ENCODE measurements around the gene CCIN. TPM values are rescaled to one million over a fixed set of nuclear protein-coding genes. Genes with fewer than 3 reads are reported as not detected.

The CCIN gene
- total RNA-seq, 1 experiment from 2014 or later: 0.36 TPM

- Histone ChIP-seq H3K9me3 (peaks cover under 1% of the 10 kb centered on the region; the same call in 1 of the 2 replicates), H3K4me3 (peak overlapping the region; percentile 56), H3K36me3 (no peaks in the 10 kb centered on the region), H3K27me3 (peaks cover 13% of the 10 kb centered on the region; the same call in 1 of the 2 replicates)
- DNase-seq: no peak
These were observed 32.2 kb upstream of the CCIN start for GRCh38 chr9:36136894-36137391.

DNA sequence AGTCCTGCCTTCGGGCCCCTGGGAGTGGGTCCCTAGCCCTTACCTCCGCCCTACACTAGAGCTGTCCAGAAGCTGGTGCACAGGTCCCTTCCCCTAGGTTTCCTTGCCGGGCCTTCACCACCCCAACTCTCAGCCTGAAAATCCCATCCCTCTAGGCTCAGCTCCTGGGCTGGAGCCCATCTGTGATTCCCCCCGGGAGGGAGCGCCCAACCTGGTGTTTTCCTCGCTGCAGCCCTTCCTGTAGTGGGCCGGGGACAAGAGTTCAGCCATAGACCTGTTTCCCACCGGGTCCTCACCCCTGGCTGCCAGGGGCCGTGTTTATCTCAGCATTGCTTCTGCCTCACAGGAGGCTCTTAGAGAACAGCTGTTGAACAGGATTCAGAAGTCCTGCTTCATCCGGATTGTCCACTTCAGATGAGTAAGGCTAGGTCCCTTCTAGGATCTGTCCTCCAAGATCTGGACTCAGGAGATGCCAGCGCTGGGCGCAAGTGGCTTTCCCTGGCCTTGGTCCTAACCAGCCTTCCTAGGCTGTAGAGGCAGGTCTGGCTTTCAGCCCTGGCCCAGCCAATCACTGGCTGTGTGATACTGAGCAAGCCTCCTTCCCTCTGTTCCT lies 31.7 kb upstream of the CCIN start:
- H3K4me3 ChIP-seq: peak overlapping the region; percentile 56
- peaks cover 13% of the 10 kb centered on the region; the same call in 1 of the 2 replicates for H3K27me3 ChIP-seq
- no peaks in the 10 kb centered on the region for H3K9me3 ChIP-seq
- DNase-seq: no peak
- H3K36me3 ChIP-seq: no peaks in the 10 kb centered on the region

- DNase-seq: no peak
- Histone ChIP-seq H3K9me3 (no peaks in the 10 kb centered on the region), H3K27me3 (peaks cover 13% of the 10 kb centered on the region; the same call in 1 of the 2 replicates), H3K36me3 (no peaks in the 10 kb centered on the region), H3K4me3 (no peak overlapping the region)
These were observed 30.7 kb upstream of the CCIN start for GRCh38 chr9:36138496-36138895.

DNA sequence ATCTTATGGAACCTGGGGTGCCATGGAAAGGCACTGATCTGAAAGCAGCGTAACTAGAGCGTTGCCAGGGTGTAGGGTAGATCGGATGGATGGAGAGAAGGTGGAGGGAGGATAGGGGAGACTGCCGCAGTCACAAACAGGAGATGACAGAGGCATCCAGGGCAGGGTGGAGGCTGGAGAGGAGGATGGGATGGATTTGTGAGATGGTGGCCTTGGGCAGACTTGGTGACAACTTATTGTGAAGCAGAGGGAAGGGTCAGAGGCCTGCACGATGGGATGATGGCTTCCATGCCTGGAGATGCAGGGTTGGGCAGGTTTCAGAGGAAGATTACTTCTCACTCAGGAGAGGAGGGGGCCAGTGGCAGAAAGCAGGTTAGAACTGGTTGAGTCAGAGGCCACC lies 30.3 kb upstream of the CCIN start:
- Histone ChIP-seq H3K4me3 (no peak overlapping the region), H3K9me3 (no peaks in the 10 kb centered on the region), H3K27me3 (peaks cover 13% of the 10 kb centered on the region; the same call in 1 of the 2 replicates), H3K36me3 (no peaks in the 10 kb centered on the region)
- peak; percentile 0 for DNase-seq

DNA sequence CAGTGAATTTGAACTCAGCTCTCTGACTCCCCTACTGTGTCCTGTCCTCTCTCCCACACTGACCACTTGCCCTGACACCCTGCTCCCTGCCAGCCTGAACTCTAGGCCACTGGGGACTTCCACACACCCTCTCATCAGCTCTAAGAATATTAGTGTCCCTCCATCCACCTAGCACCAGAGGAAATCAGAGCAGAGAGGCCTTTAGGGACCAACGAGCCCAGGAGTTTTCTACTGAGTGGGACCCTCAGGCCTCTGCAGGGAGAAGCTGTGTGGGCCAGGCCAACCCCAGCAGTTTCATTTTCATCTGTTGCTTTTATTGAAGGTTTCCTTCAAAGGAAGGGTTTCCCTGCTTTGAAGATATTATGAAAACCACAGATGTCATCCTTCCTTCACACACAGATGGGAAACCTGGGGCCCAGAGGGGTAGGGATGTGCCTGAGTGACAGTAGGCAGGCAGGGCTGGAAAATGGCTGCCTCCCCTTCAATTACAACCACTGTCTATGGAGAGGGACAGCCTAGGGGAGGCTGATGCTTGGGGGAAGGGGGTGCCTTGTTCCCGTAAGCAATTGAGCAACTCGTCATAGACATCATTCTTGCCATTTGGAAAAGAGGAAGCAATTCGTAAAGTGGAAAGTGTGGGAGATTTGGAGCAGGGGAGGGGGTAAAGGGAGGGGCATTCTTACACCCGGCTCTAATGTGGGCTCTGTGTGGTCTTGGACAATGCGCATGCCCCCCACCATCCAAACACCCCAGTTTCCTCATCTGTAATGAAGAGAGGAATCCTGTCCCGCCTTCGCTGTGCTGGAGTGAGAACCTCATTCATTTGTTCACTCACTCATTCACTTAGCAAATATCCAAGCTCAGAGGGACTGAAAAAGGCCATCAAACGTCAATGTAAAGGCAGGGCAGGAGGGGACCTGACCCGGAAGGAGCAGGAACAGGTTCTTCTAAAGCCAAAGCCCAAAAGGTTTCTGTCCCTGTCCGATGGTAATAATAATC lies 28.8 kb upstream of the CCIN start:
- H3K4me3 ChIP-seq: no peak overlapping the region
- H3K27me3 ChIP-seq: peaks cover 13% of the 10 kb centered on the region; the same call in 1 of the 2 replicates
- DNase-seq: no peak
- H3K36me3 ChIP-seq: no peaks in the 10 kb centered on the region
- peaks cover 3% of the 10 kb centered on the region for H3K9me3 ChIP-seq

DNA sequence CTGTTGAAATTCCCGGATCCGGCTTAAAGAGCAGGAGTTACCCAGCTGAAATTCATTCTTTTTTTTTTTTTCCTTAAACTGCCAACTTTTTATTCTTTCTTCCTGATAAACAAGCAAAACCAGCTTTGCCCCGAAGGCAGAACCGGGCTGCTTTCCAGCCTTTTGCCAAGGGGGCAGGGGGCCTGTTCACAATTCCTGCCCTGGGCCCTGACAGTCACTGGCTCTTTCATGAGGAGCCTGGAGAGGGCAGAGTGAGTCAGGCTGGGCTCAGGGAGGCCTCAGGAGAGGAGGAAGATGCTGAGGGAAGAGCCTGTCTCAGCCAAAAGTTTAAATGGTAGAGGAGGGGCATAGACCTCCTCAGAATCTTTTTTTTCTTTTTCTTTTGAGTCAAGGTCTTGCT lies 27.9 kb upstream of the CCIN start:
- H3K36me3 ChIP-seq: no peaks in the 10 kb centered on the region
- no peak overlapping the region for H3K4me3 ChIP-seq
- H3K9me3 ChIP-seq: peaks cover 12% of the 10 kb centered on the region
- peaks cover 11% of the 10 kb centered on the region; the same call in 1 of the 2 replicates for H3K27me3 ChIP-seq
- DNase-seq: peak; percentile 71

GRCh38 chr9:36141761-36142160 lies 27.4 kb upstream of the CCIN start:
- DNase-seq: no peak
- Histone ChIP-seq H3K36me3 (no peaks in the 10 kb centered on the region), H3K9me3 (peaks cover 16% of the 10 kb centered on the region), H3K4me3 (no peak overlapping the region), H3K27me3 (peaks cover 11% of the 10 kb centered on the region; the same call in 1 of the 2 replicates)

- Histone ChIP-seq H3K4me3 (no peak overlapping the region), H3K9me3 (peaks cover 16% of the 10 kb centered on the region)
- no peak for DNase-seq
These were observed 26.5 kb upstream of the CCIN start for GRCh38 chr9:36142510-36143244.

DNA sequence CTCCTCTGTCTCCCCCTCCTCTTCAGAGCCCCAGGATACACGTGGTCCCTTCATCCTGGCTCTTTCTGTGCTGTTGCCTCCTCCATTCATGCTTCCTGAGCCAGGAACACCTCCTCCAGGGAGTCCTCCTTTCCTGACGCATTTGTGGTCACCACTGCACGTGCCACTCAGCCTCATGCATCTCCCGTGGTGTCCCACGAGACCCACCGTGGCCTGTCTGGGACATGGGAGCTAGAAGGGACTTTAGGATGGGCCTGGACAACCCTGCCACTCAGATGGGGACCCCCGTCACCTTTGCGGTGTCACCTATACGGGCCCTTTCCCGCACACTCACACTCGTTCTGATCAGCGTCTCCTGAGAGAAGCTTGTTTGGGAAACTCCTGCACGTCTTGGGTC lies 25.9 kb upstream of the CCIN start:
- peaks cover 16% of the 10 kb centered on the region for H3K9me3 ChIP-seq
- DNase-seq: no peak
- no peaks in the 10 kb centered on the region; the same call in 1 of the 2 replicates for H3K36me3 ChIP-seq
- H3K4me3 ChIP-seq: no peak overlapping the region
- no peaks in the 10 kb centered on the region for H3K27me3 ChIP-seq

More at GRCh38 chr9:36142510-36143244, 26.5 kb upstream of the CCIN start:
- Histone ChIP-seq H3K27me3 (0 out of 2 replicates have a peak, but pooled peaks cover 2% of the 10 kb centered on the region), H3K36me3 (no peaks in the 10 kb centered on the region; the same call in 1 of the 2 replicates)

- DNase-seq: no peak
- Histone ChIP-seq H3K4me3 (no peak overlapping the region), H3K9me3 (peaks cover 16% of the 10 kb centered on the region)
These were observed 24.6 kb upstream of the CCIN start for GRCh38 chr9:36144309-36145232.

DNA sequence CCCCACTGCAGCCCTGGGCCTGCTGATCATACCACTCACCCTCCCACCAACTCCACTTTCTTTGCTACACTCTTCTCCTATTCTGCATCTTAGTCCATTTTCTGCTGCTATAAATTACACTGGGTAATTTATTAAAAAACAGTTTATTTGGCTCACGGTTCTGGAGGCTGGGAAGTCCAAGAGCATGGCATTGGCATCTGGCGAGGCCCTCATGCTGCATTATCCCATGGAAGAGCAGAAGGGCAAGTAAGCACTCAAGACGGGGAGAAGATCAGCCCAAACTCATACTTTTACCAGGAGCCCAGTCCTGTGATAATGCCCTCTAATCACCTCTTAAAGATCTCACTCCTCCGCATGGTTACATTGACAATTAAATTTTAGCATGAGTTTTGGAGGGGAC lies 23.2 kb upstream of the CCIN start:
- Histone ChIP-seq H3K4me3 (no peak overlapping the region), H3K36me3 (no peaks in the 10 kb centered on the region; the same call in 1 of the 2 replicates)

More at GRCh38 chr9:36144309-36145232, 24.6 kb upstream of the CCIN start:
- H3K27me3 ChIP-seq: no peaks in the 10 kb centered on the region
- H3K36me3 ChIP-seq: no peaks in the 10 kb centered on the region; the same call in 1 of the 2 replicates

DNA sequence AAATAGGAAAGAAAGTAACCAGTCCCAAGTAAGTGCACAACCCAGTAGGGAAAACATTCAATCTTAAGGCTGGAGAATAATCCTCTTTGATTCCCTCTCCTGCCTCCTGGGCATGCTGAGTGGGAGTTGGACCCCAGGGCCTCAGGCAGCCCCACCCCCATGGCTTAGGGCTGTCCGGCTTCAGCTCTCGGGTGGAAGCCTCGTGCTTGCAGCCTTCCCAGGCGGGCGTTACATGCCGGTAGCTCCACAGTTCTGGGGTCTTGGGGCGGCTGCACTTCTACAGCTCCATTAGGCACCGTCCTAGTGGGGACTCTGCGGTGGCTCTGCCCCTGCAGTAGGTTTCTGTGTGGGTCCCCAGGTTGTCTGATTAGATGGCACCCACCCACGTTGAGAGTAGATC lies 22.5 kb upstream of the CCIN start:
- no peak for DNase-seq
- Histone ChIP-seq H3K36me3 (no peaks in the 10 kb centered on the region; the same call in 1 of the 2 replicates), H3K9me3 (peaks cover 16% of the 10 kb centered on the region), H3K4me3 (no peak overlapping the region), H3K27me3 (no peaks in the 10 kb centered on the region)

More for the DNA sequence above, 23.2 kb upstream of the CCIN start:
- H3K27me3 ChIP-seq: no peaks in the 10 kb centered on the region
- H3K9me3 ChIP-seq: peaks cover 16% of the 10 kb centered on the region
- no peak for DNase-seq

DNA sequence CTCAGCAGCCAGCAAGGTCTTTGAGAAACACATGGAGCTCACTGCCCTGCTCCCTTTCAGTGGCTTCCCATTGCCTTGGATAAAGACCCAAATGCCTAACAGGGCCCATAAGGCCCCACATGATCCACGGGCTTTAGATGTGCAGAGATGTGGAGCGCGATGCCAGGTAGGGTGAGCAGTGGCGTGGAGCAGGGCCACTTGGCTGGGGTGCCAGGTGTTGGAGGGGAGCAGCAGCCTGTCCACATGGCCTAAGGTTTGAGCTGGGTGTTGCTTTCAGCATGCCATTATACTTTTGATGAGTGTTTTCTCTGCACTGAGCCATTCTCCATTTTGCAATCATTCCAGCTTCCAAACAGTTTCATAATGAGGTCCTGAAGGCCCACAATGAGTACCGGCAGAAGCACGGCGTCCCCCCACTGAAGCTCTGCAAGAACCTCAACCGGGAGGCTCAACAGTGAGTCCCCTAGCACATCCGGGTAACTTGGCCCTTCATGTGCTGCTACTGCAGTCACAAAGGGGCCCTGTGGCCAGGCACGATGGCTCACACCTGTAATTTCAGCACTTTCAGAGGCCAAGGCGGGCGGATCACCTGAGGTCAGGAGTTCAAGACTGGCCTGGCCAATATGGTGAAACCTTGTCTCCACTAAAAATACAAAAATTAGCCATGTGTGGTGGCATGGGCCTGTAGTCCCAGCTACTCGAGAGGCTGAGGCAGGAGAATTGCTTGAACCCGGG lies 21.6 kb upstream of the CCIN start:
- Histone ChIP-seq H3K4me3 (no peak overlapping the region), H3K36me3 (no peaks in the 10 kb centered on the region; the same call in 1 of the 2 replicates), H3K27me3 (no peaks in the 10 kb centered on the region), H3K9me3 (peaks cover 16% of the 10 kb centered on the region)
- no peak for DNase-seq

DNA sequence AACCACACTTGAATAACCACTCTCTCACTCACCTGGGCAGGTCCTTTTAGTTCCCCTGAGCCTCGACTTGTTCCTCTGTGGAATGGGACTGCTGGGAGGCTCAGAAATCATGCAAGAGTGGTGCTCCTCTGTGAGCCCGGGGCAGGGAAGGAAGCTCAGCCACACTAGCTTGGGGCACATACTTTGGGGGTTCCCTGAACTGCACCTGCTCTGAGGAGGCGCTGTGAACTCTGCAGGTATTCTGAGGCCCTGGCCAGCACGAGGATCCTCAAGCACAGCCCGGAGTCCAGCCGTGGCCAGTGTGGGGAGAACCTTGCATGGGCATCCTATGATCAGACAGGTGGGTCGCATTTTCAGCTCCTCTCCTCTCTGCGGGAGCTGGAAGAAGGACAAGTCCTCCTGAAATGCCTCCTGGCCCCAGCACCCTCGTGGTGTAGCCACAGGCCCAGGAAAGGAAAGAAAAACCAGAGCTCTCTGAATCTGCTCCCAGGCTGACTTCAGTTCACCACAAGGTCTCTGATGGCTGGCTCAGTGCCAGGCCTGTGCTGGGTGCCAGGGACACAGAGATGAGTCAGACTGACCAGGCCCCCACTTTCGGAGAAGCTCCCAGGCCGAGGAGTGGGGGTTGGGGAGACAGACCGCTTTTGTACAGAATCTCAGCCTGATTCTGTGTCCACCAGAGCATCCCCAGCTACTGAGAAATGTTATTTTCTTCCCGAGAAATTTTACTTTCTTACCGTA lies 20.7 kb upstream of the CCIN start:
- Histone ChIP-seq H3K36me3 (no peaks in the 10 kb centered on the region; the same call in 1 of the 2 replicates), H3K4me3 (no peak overlapping the region), H3K9me3 (peaks cover 16% of the 10 kb centered on the region), H3K27me3 (no peaks in the 10 kb centered on the region)
- peak; percentile 100 for DNase-seq

All from MG63 (cell line).